Thyroid gland (tissue), 4 donors: ENCODE results near the gene CLEC18C.
"Not testable (repeated sequence)": the region's sequence is repeated elsewhere in the genome, so short reads cannot be mapped to it uniquely, and the experiment has no call there.

Experiments
- CTCF ChIP-seq, 6 experiments: fragments of 200-600 bp in 3 of 6; fragments of 450-650 bp in 3 of 6; sonication (generic) in 3 of 6; IDR thresholded peaks; one replicate each; pipeline ENCODE4 v1.5.1; 2016 to 2019; ENCODE audit warnings: antibody characterized with exemption in 6 of 6, mild to moderate bottlenecking in 2 of 6, inconsistent platforms in 1 of 6, moderate library complexity in 1 of 6
- POLR2A ChIP-seq, 2 donors: fragments of 450-650 bp; IDR thresholded peaks; one replicate each; pipeline ENCODE4 v1.6.1; 2017; ENCODE audit warnings: antibody characterized with exemption in 2 of 2, mild to moderate bottlenecking in 2 of 2, moderate library complexity in 1 of 2

- TF ChIP-seq CTCF, POLR2A (IDR thresholded peaks at IDR 0.05): not testable (repeated sequence)
Measured at GRCh38 chr16:70224645-70225044, 51.1 kb downstream of the CLEC18C start.
